Caco-2 (cell line): ENCODE data around the gene SFTPB. TPM values are rescaled to one million over a fixed set of nuclear protein-coding genes. Genes with fewer than 3 reads are reported as not detected.

Source experiments
- BruUV-seq: library from RNA; stranded (reverse); fragments of 400-500 nt; replicated peaks from 2 replicates; lab custom pipeline; 2021; lab: Mats Ljungman, UMichigan
- CTCF ChIA-PET: fragments of 300-600 bp; sonication (Branson Sonifier 250); formaldehyde crosslinking; loops from one replicate; lab custom pipeline; 2022; ENCODE audit warnings: antibody characterized with exemption; lab: Charles Lee
- POLR2A ChIA-PET: fragments of 300-600 bp; sonication (Branson Sonifier 250); formaldehyde crosslinking; loops from one replicate; lab custom pipeline; 2022; ENCODE audit warnings: antibody characterized with exemption; lab: Charles Lee
- DNase-seq, 2 experiments: peaks; one replicate each; pipeline versions ENCODE4 v3.0.0 to v3.0.0-alpha.2; 2020 to 2022
- H3K27me3 ChIP-seq: replicated peaks from 2 replicates; pipeline ENCODE4 v1.6.0; 2011; ENCODE audit warnings: low read length; ENCODE audit not compliant: control insufficient read depth, insufficient read depth
- H3K36me3 ChIP-seq: 2 replicates; pipeline ENCODE4 v1.5.1; 2011; ENCODE audit warnings: low read length; ENCODE audit not compliant: control insufficient read depth, insufficient read depth
- H3K4me1 ChIP-seq: fragments of 250-450 bp; sonication (Bioruptor Pico); 2 replicates; pipeline ENCODE4 v1.5.1; 2020; ENCODE audit warnings: mild to moderate bottlenecking
- H3K4me3 ChIP-seq: 2 replicates; pipeline ENCODE4 v1.5.1; 2011; ENCODE audit warnings: low read depth, mild to moderate bottlenecking, control low read depth, low read length
- H3K9me3 ChIP-seq: fragments of 250-450 bp; sonication (Bioruptor Pico); 2 replicates; pipeline ENCODE4 v1.5.1; 2020; ENCODE audit warnings: mild to moderate bottlenecking, moderate library complexity
- H3K27ac Mint-ChIP-seq: one replicate; pipeline ENCODE4 v1.8.0; 2022; ENCODE audit warnings: mixed read lengths; ENCODE audit not compliant: unreplicated experiment
- H3K27me3 Mint-ChIP-seq: one replicate; pipeline ENCODE4 v1.8.0; 2022; ENCODE audit warnings: mixed read lengths; ENCODE audit not compliant: insufficient read depth, unreplicated experiment
- H3K36me3 Mint-ChIP-seq: one replicate; pipeline ENCODE4 v1.8.0; 2022; ENCODE audit warnings: mild to moderate bottlenecking, mixed read lengths; ENCODE audit not compliant: insufficient read depth, unreplicated experiment
- H3K4me1 Mint-ChIP-seq: one replicate; pipeline ENCODE4 v1.8.0; 2022; ENCODE audit warnings: low read depth, mixed read lengths; ENCODE audit not compliant: unreplicated experiment
- H3K4me3 Mint-ChIP-seq: one replicate; pipeline ENCODE4 v1.8.0; 2022; ENCODE audit warnings: mild to moderate bottlenecking, moderate library complexity, mixed read lengths; ENCODE audit not compliant: unreplicated experiment
- H3K9me3 Mint-ChIP-seq: one replicate; pipeline ENCODE4 v1.8.0; 2022; ENCODE audit warnings: mixed read lengths; ENCODE audit not compliant: unreplicated experiment
- intact Hi-C: fragments of 100-400 bp; cut with micrococcal nuclease; formaldehyde crosslinking; loops from one replicate; pipeline ENCODE4 v1.10.0; 2022; ENCODE audit not compliant: unreplicated experiment
- total RNA-seq: library from RNA; stranded (reverse); gene quantifications from 2 replicates; pipeline ENCODE4 v1.2.3, GENCODE V29; 2022
- TF ChIP-seq, protein P1 (sequence below), 2 experiments: fragments of 200-600 bp in 1 of 2; IDR thresholded peaks; 1 replicate in 1 of 2; 2 replicates in 1 of 2; pipeline versions ENCODE4 v1.5.1 to v1.8.0; 2011 to 2022; ENCODE audit warnings: antibody characterized with exemption in 1 of 2, control low read depth in 1 of 2, inconsistent platforms in 1 of 2, low read depth in 1 of 2, low read length in 1 of 2, mild to moderate bottlenecking in 1 of 2, moderate library complexity in 1 of 2; ENCODE audit not compliant: insufficient read depth in 1 of 2, severe bottlenecking in 1 of 2, unreplicated experiment in 1 of 2

SFTPB gene
- total RNA-seq, 1 experiment from 2014 or later, result not detected

DNA sequence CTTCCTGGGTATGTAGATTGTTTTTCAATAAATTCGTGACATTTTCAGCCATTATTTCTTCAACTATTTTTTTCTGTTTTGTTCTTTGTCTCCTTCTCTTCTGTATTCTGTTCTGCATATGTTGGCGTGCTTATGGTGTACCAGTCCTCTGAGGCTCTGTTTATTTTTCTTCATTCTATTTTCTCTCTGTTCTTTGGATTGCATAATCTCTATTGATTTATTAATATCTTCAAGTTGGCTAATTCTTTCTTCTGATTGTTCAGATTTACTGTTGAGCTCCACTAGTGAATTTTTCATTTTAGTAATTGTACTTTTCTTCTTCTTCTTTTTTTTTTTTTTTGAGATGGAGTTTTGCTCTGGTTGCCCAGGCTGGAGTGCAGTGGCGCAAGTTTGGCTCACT is 36.0 kb upstream of the SFTPB start:
- Mint-ChIP-seq H3K9me3 (no peaks in the 10 kb centered on the region), H3K4me3 (no peak overlapping the region), H3K27me3 (peaks cover 18% of the 10 kb centered on the region), H3K36me3 (no peaks in the 10 kb centered on the region), H3K27ac (no peak overlapping the region), H3K4me1 (no peaks in the 10 kb centered on the region)
- Histone ChIP-seq H3K36me3 (no peaks in the 10 kb centered on the region), H3K4me1 (no peaks in the 10 kb centered on the region), H3K9me3 (no peaks in the 10 kb centered on the region), H3K4me3 (no peak overlapping the region), H3K27me3 (no peaks in the 10 kb centered on the region)
- intact Hi-C loops, result no loop called here
- CTCF ChIA-PET, result interaction anchor here (0.6 kb wide), 1 partner anchor 67 kb away, joined by 3 read pairs; no protein-coding TSS in a partner anchor
- DNase-seq, result no peak
- TF ChIP-seq, protein P1, sequence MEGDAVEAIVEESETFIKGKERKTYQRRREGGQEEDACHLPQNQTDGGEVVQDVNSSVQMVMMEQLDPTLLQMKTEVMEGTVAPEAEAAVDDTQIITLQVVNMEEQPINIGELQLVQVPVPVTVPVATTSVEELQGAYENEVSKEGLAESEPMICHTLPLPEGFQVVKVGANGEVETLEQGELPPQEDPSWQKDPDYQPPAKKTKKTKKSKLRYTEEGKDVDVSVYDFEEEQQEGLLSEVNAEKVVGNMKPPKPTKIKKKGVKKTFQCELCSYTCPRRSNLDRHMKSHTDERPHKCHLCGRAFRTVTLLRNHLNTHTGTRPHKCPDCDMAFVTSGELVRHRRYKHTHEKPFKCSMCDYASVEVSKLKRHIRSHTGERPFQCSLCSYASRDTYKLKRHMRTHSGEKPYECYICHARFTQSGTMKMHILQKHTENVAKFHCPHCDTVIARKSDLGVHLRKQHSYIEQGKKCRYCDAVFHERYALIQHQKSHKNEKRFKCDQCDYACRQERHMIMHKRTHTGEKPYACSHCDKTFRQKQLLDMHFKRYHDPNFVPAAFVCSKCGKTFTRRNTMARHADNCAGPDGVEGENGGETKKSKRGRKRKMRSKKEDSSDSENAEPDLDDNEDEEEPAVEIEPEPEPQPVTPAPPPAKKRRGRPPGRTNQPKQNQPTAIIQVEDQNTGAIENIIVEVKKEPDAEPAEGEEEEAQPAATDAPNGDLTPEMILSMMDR (IDR thresholded peaks at IDR 0.05; ENCODE audit: insufficient read depth in 1 of 2, low read depth in 1 of 2, low read length in 1 of 2, severe bottlenecking in 1 of 2, unreplicated experiment in 1 of 2), result no peak
- BruUV-seq, result no TSS peak
- POLR2A ChIA-PET, result no interaction called here

- no peak for DNase-seq
- peaks cover 18% of the 10 kb centered on the region for H3K27me3 Mint-ChIP-seq
- ChIA-PET CTCF (no interaction called here), POLR2A (no interaction called here)
- Histone ChIP-seq H3K4me3 (no peak overlapping the region), H3K4me1 (no peaks in the 10 kb centered on the region), H3K9me3 (no peaks in the 10 kb centered on the region), H3K27me3 (no peaks in the 10 kb centered on the region), H3K36me3 (no peaks in the 10 kb centered on the region)
- intact Hi-C loops, result no loop called here
- no peak overlapping the region for H3K4me3 Mint-ChIP-seq
- no peak overlapping the region for H3K27ac Mint-ChIP-seq
- no peaks in the 10 kb centered on the region for H3K9me3 Mint-ChIP-seq
- no peaks in the 10 kb centered on the region for H3K4me1 Mint-ChIP-seq
- H3K36me3 Mint-ChIP-seq, result no peaks in the 10 kb centered on the region
- no TSS peak for BruUV-seq
- TF ChIP-seq, protein P1 (IDR thresholded peaks at IDR 0.05; ENCODE audit: insufficient read depth in 1 of 2, low read depth in 1 of 2, low read length in 1 of 2, severe bottlenecking in 1 of 2, unreplicated experiment in 1 of 2), result no peak
These were observed 35.3 kb upstream of the SFTPB start for GRCh38 chr2:85703329-85703728.

DNA sequence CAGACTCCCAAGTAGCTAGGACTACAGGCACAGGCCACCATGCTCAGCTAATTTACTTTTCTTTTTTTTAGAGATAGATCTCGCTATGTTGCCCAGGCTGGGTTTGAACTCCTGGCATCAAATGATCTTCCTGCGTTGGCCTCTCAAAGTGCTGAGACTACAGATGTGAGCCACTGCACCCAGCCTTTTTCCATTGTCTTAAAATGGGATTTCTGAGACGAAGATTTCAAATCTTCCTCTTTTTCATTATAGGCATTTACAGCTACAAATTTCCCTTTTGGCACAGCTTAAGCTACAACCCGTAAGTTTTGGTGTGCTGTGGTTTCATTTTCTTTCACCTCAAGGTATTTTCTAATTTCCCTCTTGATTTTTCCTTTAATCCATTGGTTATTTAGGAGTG is 34.8 kb upstream of the SFTPB start:
- TF ChIP-seq, protein P1 (IDR thresholded peaks at IDR 0.05; ENCODE audit: insufficient read depth in 1 of 2, low read depth in 1 of 2, low read length in 1 of 2, severe bottlenecking in 1 of 2, unreplicated experiment in 1 of 2), result no peak
- H3K4me3 ChIP-seq, result no peak overlapping the region
- no peak overlapping the region for H3K4me3 Mint-ChIP-seq
- POLR2A ChIA-PET, result no interaction called here
- no peaks in the 10 kb centered on the region for H3K4me1 ChIP-seq
- no peaks in the 10 kb centered on the region for H3K4me1 Mint-ChIP-seq
- intact Hi-C loops, result no loop called here
- CTCF ChIA-PET, result no interaction called here
- no peaks in the 10 kb centered on the region for H3K36me3 Mint-ChIP-seq
- H3K9me3 ChIP-seq, result no peaks in the 10 kb centered on the region
- no peaks in the 10 kb centered on the region for H3K9me3 Mint-ChIP-seq
- BruUV-seq, result no TSS peak
- H3K27me3 ChIP-seq, result no peaks in the 10 kb centered on the region
- no peak overlapping the region for H3K27ac Mint-ChIP-seq
- H3K36me3 ChIP-seq, result no peaks in the 10 kb centered on the region
- peaks cover 18% of the 10 kb centered on the region for H3K27me3 Mint-ChIP-seq
- DNase-seq, result no peak
